Suprapubic skin (tissue), 4 donors: ENCODE results near the gene PRR18. TPM values are rescaled to one million over a fixed set of nuclear protein-coding genes. Genes with fewer than 3 reads are reported as not detected.

Experiments
- DNase-seq, 2 donors: peaks; one replicate each; pipeline ENCODE4 v3.0.0-alpha.2; 2019; ENCODE audit warnings: low spot score in 2 of 2
- H3K27ac ChIP-seq: fragments of 200-600 bp; sonication (generic); one replicate; pipeline ENCODE4 v1.5.1; 2019
- H3K27me3 ChIP-seq: fragments of 200-600 bp; sonication (generic); one replicate; pipeline ENCODE4 v1.5.1; 2019
- H3K36me3 ChIP-seq: fragments of 200-600 bp; sonication (generic); one replicate; pipeline ENCODE4 v1.5.1; 2019
- H3K4me1 ChIP-seq: fragments of 200-600 bp; sonication (generic); one replicate; pipeline ENCODE4 v1.5.1; 2019
- H3K4me3 ChIP-seq: fragments of 200-600 bp; sonication (generic); one replicate; pipeline ENCODE4 v1.5.1; 2019; ENCODE audit warnings: mild to moderate bottlenecking
- H3K9me3 ChIP-seq: fragments of 200-600 bp; sonication (generic); one replicate; pipeline ENCODE4 v1.5.1; 2019
- EP300 ChIP-seq: sonication (generic); formaldehyde crosslinking; IDR thresholded peaks from one replicate; pipeline ENCODE4 v1.6.1; 2017; ENCODE audit warnings: antibody characterized with exemption
- POLR2A ChIP-seq, 2 donors: fragments of 450-650 bp; IDR thresholded peaks; one replicate each; pipeline ENCODE4 v1.6.1; 2017; ENCODE audit warnings: antibody characterized with exemption in 2 of 2, mild to moderate bottlenecking in 2 of 2, moderate library complexity in 2 of 2
- POLR2AphosphoS5 ChIP-seq, 3 donors: sonication (generic); formaldehyde crosslinking; IDR thresholded peaks; one replicate each; pipeline ENCODE4 v1.6.1; 2017; ENCODE audit warnings: antibody characterized with exemption in 3 of 3
- WGBS: methylation state at CpG from one replicate; pipeline ENCODE4 v1.1.5; 2018; 5-methylcytosine and 5-hydroxymethylcytosine counted together
- total RNA-seq, 4 donors: library from RNA; depleted of rRNA; stranded (reverse); fragments of >200 nt; gene quantifications; one replicate each; pipeline ENCODE4 v1.1.0, GENCODE V29; 2016
- TF ChIP-seq, protein P1 (sequence below), 2 donors: fragments of 200-600 bp in 1 of 2; fragments of 450-650 bp in 1 of 2; sonication (generic) in 1 of 2; IDR thresholded peaks; one replicate each; pipeline ENCODE4 v1.5.1; 2016 to 2019; ENCODE audit warnings: antibody characterized with exemption in 2 of 2, mild to moderate bottlenecking in 1 of 2, moderate library complexity in 1 of 2

Gene PRR18
- total RNA-seq, 4 donors from 2014 or later: not detected

DNA sequence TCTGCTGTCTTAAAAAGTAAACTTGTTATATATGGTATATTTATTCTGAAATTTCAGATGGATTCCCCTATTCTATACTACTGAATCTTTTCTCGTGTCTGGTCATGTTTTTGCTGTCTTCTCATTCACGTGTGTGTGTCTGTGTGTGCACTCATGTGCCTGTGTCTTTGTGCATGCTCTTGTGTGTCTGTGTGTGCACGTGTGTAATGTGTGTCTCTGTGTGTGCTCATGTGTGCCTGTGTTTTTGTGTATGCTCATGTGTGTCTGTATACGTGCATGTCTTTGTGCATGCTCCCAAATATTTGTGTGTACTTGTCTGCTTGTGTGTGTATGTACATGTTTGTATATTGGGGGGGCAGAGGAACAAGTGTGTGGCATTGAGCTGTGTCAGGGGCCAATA lies 34.0 kb downstream of the PRR18 start:
- Histone ChIP-seq H3K4me3 (no peak overlapping the region), H3K27me3 (peaks cover 19% of the 10 kb centered on the region), H3K4me1 (peaks cover 3% of the 10 kb centered on the region), H3K27ac (no peak overlapping the region), H3K9me3 (no peaks in the 10 kb centered on the region), H3K36me3 (no peaks in the 10 kb centered on the region)
- TF ChIP-seq, protein P1, sequence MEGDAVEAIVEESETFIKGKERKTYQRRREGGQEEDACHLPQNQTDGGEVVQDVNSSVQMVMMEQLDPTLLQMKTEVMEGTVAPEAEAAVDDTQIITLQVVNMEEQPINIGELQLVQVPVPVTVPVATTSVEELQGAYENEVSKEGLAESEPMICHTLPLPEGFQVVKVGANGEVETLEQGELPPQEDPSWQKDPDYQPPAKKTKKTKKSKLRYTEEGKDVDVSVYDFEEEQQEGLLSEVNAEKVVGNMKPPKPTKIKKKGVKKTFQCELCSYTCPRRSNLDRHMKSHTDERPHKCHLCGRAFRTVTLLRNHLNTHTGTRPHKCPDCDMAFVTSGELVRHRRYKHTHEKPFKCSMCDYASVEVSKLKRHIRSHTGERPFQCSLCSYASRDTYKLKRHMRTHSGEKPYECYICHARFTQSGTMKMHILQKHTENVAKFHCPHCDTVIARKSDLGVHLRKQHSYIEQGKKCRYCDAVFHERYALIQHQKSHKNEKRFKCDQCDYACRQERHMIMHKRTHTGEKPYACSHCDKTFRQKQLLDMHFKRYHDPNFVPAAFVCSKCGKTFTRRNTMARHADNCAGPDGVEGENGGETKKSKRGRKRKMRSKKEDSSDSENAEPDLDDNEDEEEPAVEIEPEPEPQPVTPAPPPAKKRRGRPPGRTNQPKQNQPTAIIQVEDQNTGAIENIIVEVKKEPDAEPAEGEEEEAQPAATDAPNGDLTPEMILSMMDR (IDR thresholded peaks at IDR 0.05): no peak
- no peak for TF ChIP-seq POLR2AphosphoS5 (IDR thresholded peaks at IDR 0.05)
- TF ChIP-seq POLR2A (IDR thresholded peaks at IDR 0.05): no peak
- TF ChIP-seq EP300: no peak
- WGBS: 59% methylated on average over 4 of the region's 4 CpGs
- no peak for DNase-seq

- DNase-seq: no peak
- no peaks in the 10 kb centered on the region for H3K36me3 ChIP-seq
- WGBS: 68% methylated on average over 4 of the region's 9 CpGs
- H3K27me3 ChIP-seq: peaks cover 26% of the 10 kb centered on the region
- TF ChIP-seq POLR2AphosphoS5 (IDR thresholded peaks at IDR 0.05) (no peak), EP300 (no peak), POLR2A (IDR thresholded peaks at IDR 0.05) (no peak)
- TF ChIP-seq, protein P1 (IDR thresholded peaks at IDR 0.05): no peak
- no peak overlapping the region for H3K4me3 ChIP-seq
- H3K27ac ChIP-seq: no peak overlapping the region
- no peaks in the 10 kb centered on the region for H3K9me3 ChIP-seq
- peaks cover 3% of the 10 kb centered on the region for H3K4me1 ChIP-seq
These were observed 36.8 kb downstream of the PRR18 start for GRCh38 chr6:166271376-166271765.

DNA sequence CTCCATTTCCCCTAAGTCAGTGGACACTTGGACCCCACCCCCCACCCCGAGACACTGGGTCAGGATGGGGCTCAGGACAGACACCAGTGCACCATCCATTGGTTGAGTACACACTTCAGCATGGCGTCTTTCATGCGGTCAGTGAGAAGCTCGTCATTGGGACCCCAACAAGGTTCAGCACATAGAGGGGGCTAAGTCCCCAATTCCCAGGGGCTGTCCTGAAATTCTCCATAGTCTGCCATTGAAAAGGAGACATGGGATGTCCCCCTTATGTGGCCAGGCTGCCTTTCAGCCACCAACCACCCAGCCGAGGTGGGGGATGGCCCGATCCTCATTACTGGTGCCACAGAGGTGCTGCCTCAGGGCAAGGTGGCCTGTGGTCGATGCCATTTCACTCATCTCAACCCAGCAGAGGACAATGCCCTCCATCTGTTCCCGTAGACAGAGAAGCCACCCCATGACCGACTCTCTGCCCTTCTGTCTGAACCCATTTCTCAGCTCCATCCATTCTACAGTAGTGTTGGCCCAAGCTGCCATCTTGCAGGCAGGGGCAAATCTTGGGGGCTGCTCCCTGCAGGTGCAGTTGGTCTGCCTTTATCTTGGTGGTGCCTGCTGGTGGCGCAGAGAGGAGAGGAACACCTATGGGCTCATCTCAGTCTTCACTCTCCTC lies 37.4 kb downstream of the PRR18 start:
- H3K9me3 ChIP-seq: no peaks in the 10 kb centered on the region
- no peak overlapping the region for H3K4me3 ChIP-seq
- WGBS: 89% methylated on average over 6 of the region's 10 CpGs
- peaks cover under 1% of the 10 kb centered on the region for H3K4me1 ChIP-seq
- no peak overlapping the region for H3K27ac ChIP-seq
- no peaks in the 10 kb centered on the region for H3K36me3 ChIP-seq
- TF ChIP-seq POLR2AphosphoS5 (IDR thresholded peaks at IDR 0.05) (no peak), EP300 (no peak), POLR2A (IDR thresholded peaks at IDR 0.05) (no peak)
- TF ChIP-seq, protein P1 (IDR thresholded peaks at IDR 0.05): no peak
- DNase-seq: no peak
- H3K27me3 ChIP-seq: peaks cover 26% of the 10 kb centered on the region

DNA sequence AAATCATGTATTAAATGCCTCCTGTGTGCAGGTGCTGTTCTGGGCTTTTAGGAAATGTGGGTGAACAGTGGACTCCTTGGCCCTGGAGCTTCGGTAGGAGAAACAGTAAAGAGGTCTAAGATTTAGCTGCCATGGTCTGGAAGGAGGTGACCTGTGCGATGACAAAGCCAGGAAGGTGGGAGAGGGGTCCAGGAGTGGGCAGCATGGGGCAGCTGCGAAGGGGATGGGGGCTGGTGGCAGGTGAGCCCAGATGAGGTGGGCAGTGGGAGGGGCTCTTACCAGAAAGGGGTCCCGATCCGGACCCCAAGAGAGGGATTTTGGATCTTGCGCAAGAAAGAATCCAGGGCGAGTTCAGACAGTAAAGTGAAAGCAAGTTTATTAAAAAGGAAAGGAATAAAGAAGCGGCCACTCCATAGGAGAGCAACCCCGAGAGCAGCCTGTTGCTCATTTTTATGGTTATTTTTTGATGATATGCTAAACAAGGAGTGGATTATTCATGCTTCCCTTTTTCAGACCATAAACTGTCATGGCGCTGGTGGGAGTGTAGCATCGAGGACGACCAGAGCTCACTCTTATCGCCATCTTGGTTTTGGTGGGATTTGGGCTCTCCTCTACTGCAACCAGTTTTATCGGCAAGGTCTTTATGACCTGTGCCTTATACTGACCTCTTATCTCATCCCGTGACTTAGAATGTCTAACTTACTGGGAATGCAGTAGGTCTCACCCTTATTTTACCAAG lies 38.7 kb downstream of the PRR18 start:
- Histone ChIP-seq H3K36me3 (no peaks in the 10 kb centered on the region), H3K4me3 (no peak overlapping the region), H3K27ac (no peak overlapping the region), H3K4me1 (no peaks in the 10 kb centered on the region), H3K9me3 (no peaks in the 10 kb centered on the region), H3K27me3 (peaks cover 26% of the 10 kb centered on the region)
- 82% methylated on average over 15 of the region's 15 CpGs for WGBS
- TF ChIP-seq POLR2AphosphoS5 (IDR thresholded peaks at IDR 0.05): no peak
- TF ChIP-seq, protein P1 (IDR thresholded peaks at IDR 0.05): no peak
- no peak for TF ChIP-seq EP300
- TF ChIP-seq POLR2A (IDR thresholded peaks at IDR 0.05): no peak
- DNase-seq: no peak

- no peak overlapping the region for H3K27ac ChIP-seq
- H3K4me1 ChIP-seq: no peaks in the 10 kb centered on the region
- TF ChIP-seq, protein P1 (IDR thresholded peaks at IDR 0.05): no peak
- TF ChIP-seq POLR2A (IDR thresholded peaks at IDR 0.05): no peak
- TF ChIP-seq EP300: no peak
- no peak for TF ChIP-seq POLR2AphosphoS5 (IDR thresholded peaks at IDR 0.05)
- no peak for DNase-seq
- H3K36me3 ChIP-seq: no peaks in the 10 kb centered on the region
- WGBS: 22% methylated on average over 9 of the region's 9 CpGs
- no peak overlapping the region for H3K4me3 ChIP-seq
- H3K27me3 ChIP-seq: peaks cover 26% of the 10 kb centered on the region
- H3K9me3 ChIP-seq: no peaks in the 10 kb centered on the region
These were observed 39.8 kb downstream of the PRR18 start for GRCh38 chr6:166268431-166268830.
